Measurements from ENCODE around the gene MYO16. TPM values are rescaled to one million over a fixed set of nuclear protein-coding genes. Genes with fewer than 3 reads are reported as not detected.

MYO16 gene
- total and polyA plus RNA-seq, 2 of the 4 experiments (the other 2 are of a cell fraction) = under 0.01 to 0.03 TPM

DNA sequence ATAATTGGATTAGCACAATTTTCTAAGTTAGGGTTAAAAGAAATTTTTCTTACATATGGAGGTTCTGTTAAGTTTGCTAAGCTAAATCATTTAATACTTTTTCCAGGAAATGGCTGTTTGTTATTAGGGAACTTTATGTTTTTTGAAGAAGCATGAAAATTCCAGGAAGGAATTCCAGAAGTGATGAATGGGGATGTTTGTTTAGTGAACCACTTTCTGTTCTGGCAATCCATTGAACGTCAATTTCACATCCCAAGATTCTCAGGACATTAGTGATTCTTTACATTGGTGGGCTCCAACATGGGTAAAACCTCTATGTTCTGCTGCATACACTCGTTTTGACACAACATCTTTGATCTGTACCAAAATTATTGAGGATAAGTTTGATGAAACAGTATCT is 622.5 kb downstream of the MYO16 start:
- BruUV-seq (replicated peaks) = no TSS peak
- intact Hi-C loops (cut with micrococcal nuclease) (loop anchor here (10.0 kb wide), 2 partner anchors 287 to 493 kb away; no protein-coding TSS in a partner anchor), in situ Hi-C loops (cut with MboI; ENCODE audit: low sequenced_read_pairs) (loop anchor here (5.0 kb wide), 1 partner anchor 100 kb away; no protein-coding TSS in a partner anchor), dilution Hi-C loops (cut with HindIII; ENCODE audit: low sequenced_read_pairs, unreplicated experiment) (no loop called here)
- Histone ChIP-seq H3K23ac (ENCODE audit: low read depth, low read length) (no peak overlapping the region), H3K9me1 (ENCODE audit: insufficient read depth, low read length) (no peaks in the 10 kb centered on the region), H3K9ac (ENCODE audit: low read depth, low read length) (no peak overlapping the region), H3K4me3 (ENCODE audit: insufficient read depth, low read depth, low read length) (no peak overlapping the region), H3K14ac (replicated peaks; ENCODE audit: low read depth, low read length) (no peak overlapping the region; the same call in 1 of the 2 replicates), H3K56ac (ENCODE audit: extremely low read depth, insufficient read depth, low read length) (no peak overlapping the region), H2BK20ac (ENCODE audit: low read depth, low read length) (peak overlapping the region; percentile 82), H2BK120ac (ENCODE audit: low read depth, low read length) (peak overlapping the region; percentile 71; the same call in 1 of the 2 replicates), H3K4ac (ENCODE audit: low read depth, low read length) (no peak overlapping the region; the same call in 1 of the 2 replicates), H3K27ac (ENCODE audit: insufficient read depth, low read length) (no peak overlapping the region), H3K36me3 (ENCODE audit: control insufficient read depth, insufficient read depth, low read length) (no peaks in the 10 kb centered on the region), H3K18ac (ENCODE audit: low read depth, low read length) (peak overlapping the region; percentile 57; the same call in 1 of the 2 replicates), H2AK9ac (replicated peaks; ENCODE audit: low read depth, low read length, poor library complexity) (no peak overlapping the region), H2AK5ac (ENCODE audit: low read depth, low read length) (no peak overlapping the region), H3K9me3 (ENCODE audit: control insufficient read depth, insufficient read depth, low read length) (no peaks in the 10 kb centered on the region; the same call in 1 of the 2 replicates), H2AFZ (replicated peaks; ENCODE audit: low read length, poor library complexity) (no peak overlapping the region), H2BK5ac (ENCODE audit: low read depth, low read length, poor library complexity, severe bottlenecking) (no peak overlapping the region), H3K79me1 (ENCODE audit: low read depth in 1 of 2, low read length in 2 of 2) (no peaks in the 10 kb centered on the region), H3K4me1 (ENCODE audit: control insufficient read depth, insufficient read depth, low read length) (no peaks in the 10 kb centered on the region; the same call in 1 of the 2 replicates), H4K8ac (ENCODE audit: low read depth in 2 of 2, low read length in 2 of 2) (peak overlapping the region in 1 of 2 experiments; percentile 43; a peak in 1 of 4 replicates), H4K5ac (ENCODE audit: low read depth, low read length) (no peak overlapping the region; the same call in 1 of the 2 replicates), H4K91ac (ENCODE audit: insufficient read depth, low read depth, low read length) (no peak overlapping the region), H3K4me2 (ENCODE audit: low read depth, low read length) (no peak overlapping the region), H3K27me3 (ENCODE audit: control insufficient read depth, insufficient read depth, low read length) (no peaks in the 10 kb centered on the region), H4K20me1 (ENCODE audit: insufficient read depth, low read length) (no peaks in the 10 kb centered on the region), H2BK15ac (ENCODE audit: low read depth, low read length) (peak overlapping the region; percentile 77; the same call in 2 of the 3 replicates)
- DNase-seq (no peak), ATAC-seq (ENCODE audit: low read depth) (no peak)
- ChIA-PET CTCF (no interaction called here), POLR2A (ENCODE audit: unreplicated experiment) (no interaction called here)
- TF ChIP-seq RCOR1 (IDR thresholded peaks at IDR 0.05; ENCODE audit: insufficient replicate concordance, low read length) (no peak), SMC3 (IDR thresholded peaks at IDR 0.05; ENCODE audit: low read depth, low read length) (no peak), POLR2A (IDR thresholded peaks at IDR 0.05; ENCODE audit: low read depth, low read length) (no peak), RFX5 (IDR thresholded peaks at IDR 0.05; ENCODE audit: low read depth, low read length) (no peak), MAFK (IDR thresholded peaks at IDR 0.05; ENCODE audit: low read depth, low read length) (no peak), ELK1 (IDR thresholded peaks at IDR 0.05; ENCODE audit: borderline replicate concordance, low read depth, low read length) (no peak), CEBPB (IDR thresholded peaks at IDR 0.05; ENCODE audit: low read depth, low read length) (no peak), RAD21 (IDR thresholded peaks at IDR 0.05; ENCODE audit: low read length) (no peak), MAZ (IDR thresholded peaks at IDR 0.05; ENCODE audit: borderline replicate concordance, low read depth, low read length) (no peak)
- TF ChIP-seq, protein P1, sequence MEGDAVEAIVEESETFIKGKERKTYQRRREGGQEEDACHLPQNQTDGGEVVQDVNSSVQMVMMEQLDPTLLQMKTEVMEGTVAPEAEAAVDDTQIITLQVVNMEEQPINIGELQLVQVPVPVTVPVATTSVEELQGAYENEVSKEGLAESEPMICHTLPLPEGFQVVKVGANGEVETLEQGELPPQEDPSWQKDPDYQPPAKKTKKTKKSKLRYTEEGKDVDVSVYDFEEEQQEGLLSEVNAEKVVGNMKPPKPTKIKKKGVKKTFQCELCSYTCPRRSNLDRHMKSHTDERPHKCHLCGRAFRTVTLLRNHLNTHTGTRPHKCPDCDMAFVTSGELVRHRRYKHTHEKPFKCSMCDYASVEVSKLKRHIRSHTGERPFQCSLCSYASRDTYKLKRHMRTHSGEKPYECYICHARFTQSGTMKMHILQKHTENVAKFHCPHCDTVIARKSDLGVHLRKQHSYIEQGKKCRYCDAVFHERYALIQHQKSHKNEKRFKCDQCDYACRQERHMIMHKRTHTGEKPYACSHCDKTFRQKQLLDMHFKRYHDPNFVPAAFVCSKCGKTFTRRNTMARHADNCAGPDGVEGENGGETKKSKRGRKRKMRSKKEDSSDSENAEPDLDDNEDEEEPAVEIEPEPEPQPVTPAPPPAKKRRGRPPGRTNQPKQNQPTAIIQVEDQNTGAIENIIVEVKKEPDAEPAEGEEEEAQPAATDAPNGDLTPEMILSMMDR (conservative IDR thresholded peaks at IDR 0.05; ENCODE audit: low read depth, low read length) = no peak
- WGBS, 2 experiments (ENCODE audit: extremely low coverage in 2 of 2, insufficient read length in 1 of 2) = no CpG with 5 or more reads among the region's 2 CpGs
